Stimulated activated naive CD4-positive, alpha-beta T cell treated with Interleukin-2 at 50 U/mL for 16 hours (primary cell): Measurements from ENCODE around the gene USP34.
"Not testable (repeated sequence)": the region's sequence is repeated elsewhere in the genome, so short reads cannot be mapped to it uniquely, and the experiment has no call there.

Experiments
- DNase-seq: peaks from one replicate; lab custom pipeline; 2025; lab: John Stamatoyannopoulos, UW

The USP34 gene

DNA sequence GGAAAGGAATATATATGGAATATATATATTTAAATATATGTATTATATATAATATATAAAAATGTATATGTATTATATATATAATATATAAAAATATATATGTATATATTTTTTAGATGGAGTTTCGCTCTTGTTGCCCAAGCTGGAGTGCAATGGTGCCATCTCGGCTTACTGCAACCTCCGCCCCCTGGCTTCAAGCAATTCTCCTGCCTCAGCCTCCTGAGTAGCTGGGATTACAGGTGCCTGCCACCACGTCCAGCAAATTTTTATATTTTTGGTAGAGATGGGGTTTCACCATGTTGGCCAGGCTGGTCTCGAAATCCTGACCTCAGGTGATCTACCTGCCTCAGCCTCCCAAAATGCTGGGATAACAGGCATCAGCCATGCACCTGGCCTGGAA, 322.8 kb downstream of the USP34 start:
- not testable (repeated sequence) for DNase-seq

- no peak for DNase-seq
Observed at GRCh38 chr2:61145990-61146389, 324.9 kb downstream of the USP34 start.

DNA sequence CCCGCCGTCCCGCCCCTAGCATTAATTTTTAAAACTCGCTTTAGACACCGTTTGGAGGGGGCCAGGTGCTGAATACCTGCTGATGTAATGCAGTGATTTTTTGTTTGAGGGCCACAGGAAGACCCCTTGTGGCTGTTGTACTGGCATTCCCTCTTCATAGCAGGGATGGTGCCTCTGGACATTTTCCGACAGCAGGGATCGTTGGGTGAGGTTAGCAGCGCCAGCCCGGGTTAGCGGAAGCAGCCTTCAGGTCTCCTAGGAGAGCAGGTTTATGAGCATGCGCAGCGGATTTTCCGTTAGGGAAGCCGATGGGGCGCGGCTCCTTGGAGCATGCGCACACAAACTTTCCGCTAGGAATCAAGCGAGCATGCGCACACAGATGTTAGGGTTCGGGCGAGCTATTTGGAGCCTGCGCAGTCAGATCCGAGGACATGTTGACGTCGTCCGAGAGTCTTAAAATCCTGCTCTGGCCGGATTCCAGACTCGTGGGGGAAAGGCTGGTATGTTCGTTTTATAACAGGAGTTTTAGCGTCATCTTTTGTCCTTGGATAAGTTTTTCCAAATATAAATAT, 326.1 kb downstream of the USP34 start:
- DNase-seq: peak; percentile 88

GRCh38 chr2:61141151-61141550, 329.7 kb downstream of the USP34 start:
- no peak for DNase-seq

DNA sequence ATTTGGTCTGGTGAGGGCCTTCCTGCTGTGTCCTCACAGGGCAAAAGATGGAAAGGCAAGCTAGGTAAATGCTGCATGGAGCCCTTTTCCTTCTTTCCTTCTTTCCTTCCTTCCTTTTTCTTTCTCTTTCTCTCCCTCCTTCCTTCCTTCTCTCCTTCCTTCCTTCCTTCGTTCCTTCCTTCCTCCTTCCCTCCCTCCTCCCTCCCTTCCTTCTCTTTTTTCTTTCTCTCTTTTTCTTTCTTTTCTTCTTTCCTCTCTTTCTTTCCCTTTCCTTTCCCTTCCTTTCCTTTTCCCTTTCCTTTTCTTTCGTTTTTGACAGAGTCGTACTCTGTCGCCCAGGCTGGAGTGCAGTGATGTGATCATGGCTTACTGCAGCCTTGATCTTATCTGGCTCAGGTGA, 332.0 kb downstream of the USP34 start:
- DNase-seq: no peak
